ENCODE results near the gene CENPT. TPM values are rescaled to one million over a fixed set of nuclear protein-coding genes. Genes with fewer than 3 reads are reported as not detected.

CENPT gene
- total and polyA plus RNA-seq, 2 donors (not counting 3 experiments of a cell fraction or from before 2014, with no cell fraction given) = 60.3 to 61.3 TPM

DNA sequence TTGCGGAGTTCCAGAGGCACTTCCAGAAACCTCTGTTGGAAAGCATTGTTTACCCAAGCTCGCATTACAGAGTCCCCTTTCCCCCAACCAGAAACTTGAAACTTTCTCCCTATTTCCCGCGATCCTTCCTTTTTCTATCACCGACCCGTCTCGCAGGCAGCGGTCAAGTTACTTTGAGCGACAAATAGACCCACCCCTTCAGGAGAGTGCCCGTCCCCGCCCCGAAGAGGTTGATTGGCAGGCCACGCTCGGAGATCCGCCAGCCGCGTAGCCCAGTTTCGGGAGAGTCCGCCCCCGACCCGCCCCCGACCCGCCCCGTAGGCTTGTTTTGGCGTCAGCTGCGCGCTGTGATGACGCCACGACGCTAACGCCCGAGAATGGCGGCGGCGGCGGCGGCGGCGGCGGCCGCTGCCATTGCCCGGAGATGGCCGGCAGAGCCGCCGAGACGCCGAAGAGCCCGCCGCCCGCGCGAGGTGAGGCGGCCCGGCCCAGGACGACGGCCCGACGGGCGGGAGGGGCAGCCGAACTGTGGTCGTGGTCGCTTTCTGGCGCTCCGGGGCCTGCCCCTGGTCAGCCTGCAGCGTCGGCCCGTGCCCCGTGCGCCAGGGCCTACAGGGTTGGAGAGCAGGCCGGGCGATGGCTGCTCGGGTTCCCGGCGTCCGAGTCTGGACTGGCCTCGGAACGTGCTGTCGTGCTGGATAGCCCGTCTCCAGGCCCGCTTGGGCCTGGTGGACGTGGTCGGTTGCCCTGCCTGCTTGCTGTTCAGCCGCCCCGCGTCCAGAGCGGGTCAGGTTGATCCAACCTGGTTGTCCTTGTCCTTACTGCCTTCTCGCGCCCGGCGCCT, 45.6 kb upstream of the CENPT start, which contains the start of gene PSKH1:
TSS of gene PSKH1 (plus strand) at position 356 of the 844 bp plus-strand sequence. CDS start 15,496 bp downstream, outside the sequence.
- Histone ChIP-seq H3K27ac (ENCODE audit: insufficient read depth, low read depth, low read length) (peak within 1 kb of the TSS; percentile 76), H3K9me1 (replicated peaks; ENCODE audit: control insufficient read depth, extremely low read depth, insufficient read depth, low read length) (no peaks in the 10 kb centered on the region), H3K9me3 (replicated peaks; ENCODE audit: control insufficient read depth, insufficient read depth, low read length) (no peaks in the 10 kb centered on the region), H3K27me3 (ENCODE audit: control insufficient read depth in 2 of 2, insufficient read depth in 2 of 2, low read length in 2 of 2) (no peaks in the 10 kb centered on the region), H4K20me1 (replicated peaks; ENCODE audit: control insufficient read depth, extremely low read depth, insufficient read depth, low read length) (no peaks in the 10 kb centered on the region), H3K4me3 (replicated peaks in 1 of 3; ENCODE audit: insufficient read depth in 1 of 3, low read depth in 1 of 3, low read length in 3 of 3) (peak within 1 kb of the TSS; percentile 10 to 73 (median 73)), H3K4me1 (ENCODE audit: control insufficient read depth, extremely low read depth, insufficient read depth, low read length) (peaks cover 21% of the 10 kb centered on the region), H3K36me3 (ENCODE audit: control insufficient read depth in 2 of 2, extremely low read depth in 1 of 2, insufficient read depth in 2 of 2, low read length in 2 of 2) (no peaks in the 10 kb centered on the region), H3K79me2 (ENCODE audit: control insufficient read depth, insufficient read depth, low read length) (peaks cover 23% of the 10 kb centered on the region), H2AFZ (ENCODE audit: low read depth, low read length) (peak within 1 kb of the TSS; percentile 66), H3K9ac (replicated peaks; ENCODE audit: extremely low read depth, insufficient read depth, low read length) (peak within 1 kb of the TSS; percentile 93), H3K4me2 (ENCODE audit: insufficient read depth, low read length) (peak within 1 kb of the TSS; percentile 92)
- dilution Hi-C loops (cut with MboI; ENCODE audit: extremely low pct_ligation_motif_present, low sequenced_read_pairs) = no loop called here
- ChIA-PET CTCF (interaction anchor here (0.9 to 2.6 kb wide), 7 partner anchors 10 to 221 kb away, joined by 3 to 17 read pairs (median 4); partner anchors contain the start of gene NRN1L), POLR2A (interaction anchor here (0.6 to 1.2 kb wide), 2 partner anchors 11 to 31 kb away, joined by 3 to 4 read pairs; no protein-coding TSS in a partner anchor)
- DNase-seq (ENCODE audit: low read depth, low spot score) = peak; percentile 97
- intact Hi-C loops (cut with micrococcal nuclease) = loop anchor here (1.0 to 2.0 kb wide), 3 partner anchors 9 to 344 kb away; partner anchors contain the start of genes CENPT, ESRP2 and NUTF2
- FAIRE-seq = peak; percentile 98
- TF ChIP-seq FOS (IDR thresholded peaks at IDR 0.05; ENCODE audit: borderline replicate concordance, insufficient read depth, low read length) (no peak), POLR2A (IDR thresholded peaks at IDR 0.05; ENCODE audit: low read depth, low read length) (peak; percentile 59), POLR2AphosphoS5 (IDR thresholded peaks at IDR 0.05; ENCODE audit: insufficient read depth, low read depth, low read length) (peak; percentile 78)
- BruUV-seq (replicated peaks) = no TSS peak

DNA sequence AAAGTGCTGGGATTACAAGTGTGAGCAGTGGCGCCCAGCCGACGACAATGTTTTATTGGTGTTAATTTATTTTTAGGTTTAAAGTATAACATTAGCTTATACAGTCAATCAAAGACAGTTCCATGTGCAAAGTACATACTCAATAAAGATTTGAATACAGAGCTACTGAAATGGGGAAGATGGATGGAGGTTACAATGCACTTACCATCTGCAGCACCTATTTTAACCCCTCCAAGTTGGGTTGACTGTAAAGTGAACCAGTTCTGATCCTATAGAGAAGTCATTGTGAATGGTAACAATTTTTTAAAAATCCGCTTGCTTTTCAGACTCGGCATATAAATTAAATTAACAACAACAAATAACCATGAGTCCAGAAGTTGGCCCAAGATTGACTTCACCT, 44.9 kb upstream of the CENPT start:
- no peak for DNase-seq (ENCODE audit: low read depth, low spot score)
- no peaks in the 10 kb centered on the region for H3K27me3 ChIP-seq (ENCODE audit: control insufficient read depth in 2 of 2, insufficient read depth in 2 of 2, low read length in 2 of 2)
- ChIA-PET POLR2A (no interaction called here), CTCF (interaction anchor here (0.9 to 2.6 kb wide), 8 partner anchors 9 to 371 kb away, joined by 3 to 17 read pairs (median 4); partner anchors contain the start of gene NRN1L)
- H2AFZ ChIP-seq (ENCODE audit: low read depth, low read length) = peak overlapping the region; percentile 66
- no peaks in the 10 kb centered on the region for H4K20me1 ChIP-seq (replicated peaks; ENCODE audit: control insufficient read depth, extremely low read depth, insufficient read depth, low read length)
- H3K79me2 ChIP-seq (ENCODE audit: control insufficient read depth, insufficient read depth, low read length) = peaks cover 19% of the 10 kb centered on the region
- no peaks in the 10 kb centered on the region for H3K36me3 ChIP-seq (ENCODE audit: control insufficient read depth in 2 of 2, extremely low read depth in 1 of 2, insufficient read depth in 2 of 2, low read length in 2 of 2)
- H3K4me3 ChIP-seq (replicated peaks in 1 of 3; ENCODE audit: insufficient read depth in 1 of 3, low read depth in 1 of 3, low read length in 3 of 3) = peak overlapping the region in 1 of 3 experiments; percentile 44
- no peak for TF ChIP-seq POLR2A (IDR thresholded peaks at IDR 0.05; ENCODE audit: low read depth, low read length)
- TF ChIP-seq, protein P1, sequence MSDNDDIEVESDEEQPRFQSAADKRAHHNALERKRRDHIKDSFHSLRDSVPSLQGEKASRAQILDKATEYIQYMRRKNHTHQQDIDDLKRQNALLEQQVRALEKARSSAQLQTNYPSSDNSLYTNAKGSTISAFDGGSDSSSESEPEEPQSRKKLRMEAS (IDR thresholded peaks at IDR 0.05; ENCODE audit: insufficient read depth, insufficient read length) = no peak
- TF ChIP-seq, protein P2, sequence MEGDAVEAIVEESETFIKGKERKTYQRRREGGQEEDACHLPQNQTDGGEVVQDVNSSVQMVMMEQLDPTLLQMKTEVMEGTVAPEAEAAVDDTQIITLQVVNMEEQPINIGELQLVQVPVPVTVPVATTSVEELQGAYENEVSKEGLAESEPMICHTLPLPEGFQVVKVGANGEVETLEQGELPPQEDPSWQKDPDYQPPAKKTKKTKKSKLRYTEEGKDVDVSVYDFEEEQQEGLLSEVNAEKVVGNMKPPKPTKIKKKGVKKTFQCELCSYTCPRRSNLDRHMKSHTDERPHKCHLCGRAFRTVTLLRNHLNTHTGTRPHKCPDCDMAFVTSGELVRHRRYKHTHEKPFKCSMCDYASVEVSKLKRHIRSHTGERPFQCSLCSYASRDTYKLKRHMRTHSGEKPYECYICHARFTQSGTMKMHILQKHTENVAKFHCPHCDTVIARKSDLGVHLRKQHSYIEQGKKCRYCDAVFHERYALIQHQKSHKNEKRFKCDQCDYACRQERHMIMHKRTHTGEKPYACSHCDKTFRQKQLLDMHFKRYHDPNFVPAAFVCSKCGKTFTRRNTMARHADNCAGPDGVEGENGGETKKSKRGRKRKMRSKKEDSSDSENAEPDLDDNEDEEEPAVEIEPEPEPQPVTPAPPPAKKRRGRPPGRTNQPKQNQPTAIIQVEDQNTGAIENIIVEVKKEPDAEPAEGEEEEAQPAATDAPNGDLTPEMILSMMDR (IDR thresholded peaks at IDR 0.05; ENCODE audit: extremely low read depth in 1 of 2, insufficient read depth in 1 of 2, low read depth in 1 of 2, low read length in 2 of 2) = no peak
- no peak for TF ChIP-seq MYC (IDR thresholded peaks at IDR 0.05; ENCODE audit: low read depth, low read length)
- TF ChIP-seq GATA2 (IDR thresholded peaks at IDR 0.05; ENCODE audit: insufficient read depth, insufficient read length, low read depth, low read length) = no peak
- TF ChIP-seq FOS (IDR thresholded peaks at IDR 0.05; ENCODE audit: borderline replicate concordance, insufficient read depth, low read length) = no peak
- no peak for TF ChIP-seq JUN (IDR thresholded peaks at IDR 0.05; ENCODE audit: borderline replicate concordance, insufficient read depth, insufficient read length, low read depth)
- no peak for TF ChIP-seq EZH2 (IDR thresholded peaks at IDR 0.05; ENCODE audit: borderline replicate concordance, low read depth, low read length, severe bottlenecking)
- no peak for TF ChIP-seq POLR2AphosphoS5 (IDR thresholded peaks at IDR 0.05; ENCODE audit: insufficient read depth, low read depth, low read length)
- dilution Hi-C loops (cut with MboI; ENCODE audit: extremely low pct_ligation_motif_present, low sequenced_read_pairs) (no loop called here), intact Hi-C loops (cut with micrococcal nuclease) (loop anchor here (2.0 kb wide), 2 partner anchors 46 to 344 kb away; partner anchors contain the start of genes CENPT, ESRP2 and NUTF2)
- H3K4me1 ChIP-seq (ENCODE audit: control insufficient read depth, extremely low read depth, insufficient read depth, low read length) = peaks cover 21% of the 10 kb centered on the region
- no peak overlapping the region for H3K27ac ChIP-seq (ENCODE audit: insufficient read depth, low read depth, low read length)
- H3K4me2 ChIP-seq (ENCODE audit: insufficient read depth, low read length) = peak overlapping the region; percentile 92
- no peaks in the 10 kb centered on the region for H3K9me3 ChIP-seq (replicated peaks; ENCODE audit: control insufficient read depth, insufficient read depth, low read length)
- no peak for FAIRE-seq
- H3K9ac ChIP-seq (replicated peaks; ENCODE audit: extremely low read depth, insufficient read depth, low read length) = peak overlapping the region; percentile 53
- BruUV-seq (replicated peaks) = TSS peak; percentile 55
- no peaks in the 10 kb centered on the region for H3K9me1 ChIP-seq (replicated peaks; ENCODE audit: control insufficient read depth, extremely low read depth, insufficient read depth, low read length)
